ENCODE measurements around the gene C6orf141.

Gene C6orf141

GRCh38 chr6:49550492-49551077 lies at the start of gene C6orf141:
C6orf141 (plus strand) TSS chr6:49550668; CDS start chr6:49550793, 125 bp downstream.
- no peak for DNase-seq

DNA sequence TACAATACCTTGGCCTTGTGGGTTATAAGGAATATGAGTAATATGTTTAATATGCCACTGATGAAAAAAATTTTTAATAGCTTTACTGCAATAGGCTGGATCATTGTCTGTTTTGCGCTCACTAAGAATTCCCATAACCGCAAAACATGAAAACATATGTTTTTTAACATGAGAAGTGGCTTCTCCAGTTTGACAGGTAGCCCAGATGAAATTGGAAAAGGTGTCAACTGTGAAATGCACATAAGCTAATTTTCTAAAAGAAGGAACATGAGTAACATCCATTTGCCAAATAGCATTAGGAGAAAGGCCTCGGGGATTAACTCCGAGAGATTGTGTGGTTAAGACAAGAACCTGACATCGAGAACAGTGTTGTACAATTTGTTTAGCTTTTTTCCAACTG lies 45.8 kb upstream of the C6orf141 start:
- DNase-seq, result no peak

- DNase-seq, result no peak
These were observed 43.8 kb upstream of the C6orf141 start for GRCh38 chr6:49506569-49507111.

- no peak for DNase-seq
These were observed 41.1 kb upstream of the C6orf141 start for GRCh38 chr6:49509342-49509741.

- DNase-seq, result no peak
These were observed 37.1 kb upstream of the C6orf141 start for GRCh38 chr6:49513153-49513989.

DNA sequence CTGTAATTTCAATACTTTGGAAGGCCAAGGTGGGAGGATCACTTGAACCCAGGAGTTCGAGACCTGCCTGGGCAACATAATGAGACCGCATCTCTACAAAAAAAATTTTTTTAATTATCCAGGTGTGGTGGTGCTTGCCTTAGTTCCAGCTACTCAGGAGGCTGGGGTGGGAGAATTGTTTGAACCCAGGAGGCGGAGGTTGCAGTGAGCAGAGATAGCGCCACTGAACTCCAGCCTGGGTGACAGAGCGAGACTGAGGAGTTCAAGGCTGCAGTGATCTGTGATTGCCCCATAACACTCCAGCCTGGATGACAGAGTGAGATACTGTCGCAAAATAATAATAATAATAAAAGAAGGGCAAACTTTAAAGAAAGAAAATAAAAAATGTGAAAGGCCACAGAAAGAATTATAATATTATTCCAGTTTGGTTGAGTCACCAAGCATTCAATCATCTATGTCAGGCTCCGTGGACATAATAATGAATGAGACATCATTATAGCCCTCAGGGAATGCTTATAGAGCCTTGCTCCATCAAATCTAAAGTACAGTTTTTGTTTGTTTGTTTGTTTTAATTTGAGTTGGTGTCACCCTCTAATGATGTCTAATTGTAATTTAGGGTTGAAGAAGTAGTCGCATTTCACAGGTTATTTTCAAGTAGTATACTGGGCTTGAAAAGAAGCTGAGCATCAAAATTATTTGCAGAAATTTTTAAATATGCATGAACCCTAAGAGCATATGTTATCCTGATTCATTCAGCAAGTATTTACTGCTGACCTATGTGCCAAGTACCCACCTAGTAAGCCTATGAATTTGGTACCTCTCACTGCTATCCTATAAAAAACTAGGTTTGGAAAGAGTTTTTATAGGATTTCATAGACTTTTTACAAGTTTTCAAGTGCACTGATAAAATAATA lies 35.6 kb upstream of the C6orf141 start:
- DNase-seq, result no peak

DNA sequence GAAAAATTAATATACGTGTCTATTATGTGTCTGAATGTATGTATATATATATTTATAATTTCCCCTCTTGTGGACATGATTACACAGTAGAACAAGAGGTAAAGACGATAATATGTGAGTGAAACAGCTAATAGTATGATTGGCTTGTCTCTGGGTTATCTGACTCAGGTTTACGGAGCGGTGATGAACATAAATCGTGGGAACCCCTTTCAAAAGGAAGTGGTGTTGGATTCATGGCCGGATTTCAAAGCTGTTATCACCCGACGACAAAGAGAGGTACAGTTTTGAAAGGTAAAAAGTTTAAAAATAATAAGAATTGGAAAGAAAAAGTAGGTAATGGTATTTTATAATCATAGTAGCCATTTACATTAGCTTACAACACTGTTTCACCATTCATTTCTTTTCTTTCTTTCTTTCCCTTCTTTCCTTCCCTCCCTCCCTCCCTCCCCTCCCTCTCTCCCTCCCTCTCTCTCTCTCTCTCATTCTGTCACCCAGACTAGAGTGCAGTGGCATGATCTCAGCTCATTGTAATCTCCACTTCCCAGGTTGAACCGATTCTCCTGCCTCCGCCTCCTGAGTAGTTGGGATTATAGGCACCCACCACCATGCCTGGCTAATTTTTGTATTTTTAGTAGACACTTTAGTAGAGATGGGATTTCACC lies 34.9 kb upstream of the C6orf141 start:
- no peak for DNase-seq

DNA sequence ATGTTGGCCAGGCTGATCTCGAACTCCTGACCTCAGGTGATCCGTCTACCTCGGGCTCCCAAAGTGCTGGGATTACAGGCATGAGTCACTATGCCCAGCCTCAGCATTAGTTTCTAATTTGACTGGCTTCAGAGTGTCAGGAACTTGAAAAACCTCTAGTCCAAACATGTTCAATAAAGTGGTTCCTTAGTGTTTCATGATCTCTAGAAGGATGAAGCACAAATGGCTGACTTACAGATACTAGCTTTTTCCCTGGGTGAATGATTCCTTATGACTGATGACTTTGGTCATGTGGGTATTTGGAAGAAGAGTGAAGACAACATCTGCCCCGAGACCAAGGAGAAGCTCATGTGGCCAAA lies 34.3 kb upstream of the C6orf141 start:
- no peak for DNase-seq

GRCh38 chr6:49517919-49518318 lies 32.5 kb upstream of the C6orf141 start:
- no peak for DNase-seq

- DNase-seq, result no peak
These were observed 30.8 kb upstream of the C6orf141 start for GRCh38 chr6:49519660-49520059.

DNA sequence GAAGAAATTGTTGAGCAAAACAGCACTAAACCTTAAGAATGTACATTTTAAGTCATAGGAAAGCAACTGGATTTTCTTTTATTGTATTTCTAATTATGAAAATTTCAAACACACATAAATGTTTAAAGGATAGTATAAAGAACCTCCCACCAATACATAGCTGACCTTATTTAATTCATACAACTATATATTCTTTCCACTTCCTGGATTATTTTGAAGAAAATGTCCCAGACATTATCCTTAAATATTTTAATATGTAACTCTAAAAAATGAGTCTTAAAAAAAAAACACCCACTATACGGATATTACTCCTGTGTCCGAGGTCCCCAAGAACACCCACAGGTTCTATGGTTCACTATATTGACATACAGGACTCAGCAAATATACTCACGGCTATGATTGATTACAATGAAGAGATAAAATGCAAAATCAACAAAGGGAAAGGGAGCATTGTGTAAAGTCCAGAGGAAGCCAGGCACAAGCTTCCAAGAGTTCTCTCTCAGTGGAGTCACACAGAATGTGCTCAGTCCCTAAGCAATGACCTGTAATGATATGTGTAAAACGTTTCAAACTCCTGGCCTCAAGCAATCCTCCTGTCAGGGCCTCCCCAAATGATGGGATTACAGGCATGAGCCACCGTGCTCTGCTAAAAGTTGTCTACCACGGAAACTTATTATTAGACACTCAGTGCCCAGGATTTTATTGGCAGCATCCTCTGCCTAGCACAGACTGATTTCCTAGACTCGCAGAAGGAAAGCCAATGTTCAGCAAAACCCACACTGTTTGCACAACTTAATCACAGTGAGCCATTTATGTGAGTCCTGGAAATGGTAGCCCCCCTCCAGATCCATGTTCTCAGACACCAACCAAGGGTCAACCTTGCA lies 27.5 kb upstream of the C6orf141 start:
- DNase-seq, result no peak

DNA sequence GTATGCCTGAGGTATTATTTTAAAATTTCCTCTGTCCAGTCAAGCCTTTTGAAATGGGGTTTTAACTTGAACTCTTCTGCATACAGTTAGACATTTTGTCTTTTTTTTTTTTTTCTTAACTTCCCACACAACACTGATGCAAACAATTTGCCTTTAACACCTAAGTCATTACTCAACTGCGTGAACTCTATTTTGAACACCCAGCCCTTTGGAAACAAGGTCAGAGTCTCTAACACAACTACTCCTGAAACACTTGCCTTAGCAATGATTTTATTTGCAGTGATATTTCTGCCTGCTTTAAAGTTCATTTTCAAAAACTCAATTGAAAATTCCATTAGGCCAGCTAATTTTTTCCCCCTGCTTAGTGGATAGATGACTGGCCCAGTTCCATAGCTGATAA lies 26.6 kb upstream of the C6orf141 start:
- no peak for DNase-seq

GRCh38 chr6:49524541-49524940 lies 25.9 kb upstream of the C6orf141 start:
- DNase-seq, result no peak

DNA sequence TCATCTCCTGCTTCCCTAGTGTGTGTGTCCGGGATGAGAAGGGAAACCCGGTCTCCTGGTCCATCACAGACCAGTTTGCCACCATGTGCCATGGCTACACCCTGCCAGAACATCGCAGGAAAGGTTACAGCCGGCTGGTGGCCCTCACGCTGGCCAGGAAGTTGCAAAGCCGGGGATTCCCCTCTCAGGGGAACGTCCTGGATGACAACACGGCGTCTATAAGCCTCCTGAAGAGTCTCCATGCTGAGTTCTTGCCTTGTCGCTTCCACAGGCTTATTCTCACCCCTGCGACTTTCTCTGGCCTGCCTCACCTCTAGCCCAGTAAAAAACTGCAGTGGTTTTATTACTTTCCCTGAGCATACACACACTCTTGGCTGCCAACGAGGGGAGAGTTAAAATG lies 23.9 kb upstream of the C6orf141 start:
- DNase-seq, result no peak

GRCh38 chr6:49527320-49527719 lies 23.1 kb upstream of the C6orf141 start:
- DNase-seq, result no peak

DNA sequence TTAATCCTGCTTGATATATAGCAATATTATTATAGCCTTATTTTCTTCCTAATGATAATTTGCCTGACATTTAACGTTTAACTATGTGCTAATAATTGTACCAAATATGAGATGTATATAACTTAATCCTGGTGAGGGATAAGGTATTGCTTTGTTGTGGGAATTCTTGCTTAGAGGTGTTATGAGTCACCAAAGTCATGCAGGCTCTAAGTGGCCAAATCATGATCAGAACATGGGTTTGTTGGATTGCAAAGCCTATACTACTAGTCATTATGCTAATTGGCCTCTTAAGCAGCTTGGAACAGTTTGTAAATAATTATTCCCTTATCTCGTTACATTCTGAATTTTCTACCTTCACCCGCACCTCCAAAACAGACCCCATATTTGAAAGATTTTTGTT lies 21.9 kb upstream of the C6orf141 start:
- DNase-seq, result no peak

DNA sequence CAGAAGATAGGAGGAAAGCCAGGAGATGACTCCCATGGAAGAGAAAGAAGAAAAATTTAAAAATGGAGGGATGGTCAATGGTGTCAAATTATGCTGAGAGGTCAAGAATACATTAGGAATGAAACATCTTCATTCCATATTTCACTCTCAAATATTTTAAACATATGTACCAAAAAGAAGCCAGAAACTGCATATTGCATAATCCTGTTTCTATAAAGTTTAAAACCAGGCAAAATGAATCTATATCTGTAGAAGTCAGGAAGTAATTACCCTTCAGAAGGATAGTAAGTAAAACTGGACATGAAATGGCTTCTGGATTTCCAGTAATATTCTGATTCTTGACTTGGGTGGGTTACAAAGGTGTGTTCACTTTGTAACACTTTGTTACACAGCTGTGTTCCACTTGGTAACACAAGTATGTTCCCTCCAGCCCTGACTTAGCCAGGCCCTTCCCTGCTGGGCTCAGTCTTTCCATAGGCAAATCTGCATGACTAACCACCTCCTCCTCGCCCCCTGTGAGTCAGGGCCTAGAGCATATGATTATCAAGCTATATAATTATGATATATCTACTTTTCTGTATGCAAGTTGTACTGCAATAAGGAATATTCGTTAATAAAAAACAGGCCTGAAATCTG lies 20.2 kb upstream of the C6orf141 start:
- DNase-seq, result no peak

DNA sequence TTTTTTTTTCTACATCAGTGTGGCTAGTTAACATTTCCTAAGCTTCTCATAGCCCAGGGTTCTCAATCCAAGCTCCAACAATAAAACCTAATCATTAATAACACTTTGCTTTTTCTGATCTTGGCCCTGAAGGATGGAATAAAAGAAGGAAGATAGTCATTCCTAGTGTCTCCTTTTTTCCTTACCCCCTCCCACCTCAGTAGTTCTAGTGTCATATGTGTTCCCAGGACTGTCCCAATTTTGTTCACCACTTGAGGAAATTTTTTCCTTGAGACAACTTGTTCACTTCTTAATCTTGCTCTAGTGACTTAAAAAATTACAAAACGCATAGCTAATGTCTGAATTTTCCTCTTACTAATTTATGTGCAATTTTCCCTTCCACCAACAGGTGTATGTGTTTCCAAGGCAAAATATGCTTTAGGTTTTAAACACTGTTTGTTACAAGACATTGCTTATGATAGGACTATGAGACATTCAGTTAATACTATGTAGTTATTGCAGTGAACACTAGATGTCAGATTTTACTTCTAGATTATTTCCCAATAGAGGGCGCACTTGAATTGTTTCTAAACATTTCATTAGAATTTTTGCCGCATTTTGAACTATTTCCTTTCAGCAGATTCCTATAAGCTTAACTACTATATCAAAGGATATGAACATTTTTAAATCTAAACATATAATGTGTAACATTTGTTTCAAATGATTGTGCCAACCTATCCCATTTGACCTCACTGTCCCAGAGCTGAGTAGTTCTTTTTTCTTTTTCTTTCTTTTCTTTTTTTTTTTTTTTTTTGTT lies 18.5 kb upstream of the C6orf141 start:
- no peak for DNase-seq

GRCh38 chr6:49535795-49536194 lies 14.7 kb upstream of the C6orf141 start:
- no peak for DNase-seq

GRCh38 chr6:49539102-49539501 lies 11.4 kb upstream of the C6orf141 start:
- no peak for DNase-seq
